ENCODE results near the gene HTR7.
"Not testable (repeated sequence)": the region's sequence is repeated elsewhere in the genome, so short reads cannot be mapped to it uniquely, and the experiment has no call there.

DNA sequence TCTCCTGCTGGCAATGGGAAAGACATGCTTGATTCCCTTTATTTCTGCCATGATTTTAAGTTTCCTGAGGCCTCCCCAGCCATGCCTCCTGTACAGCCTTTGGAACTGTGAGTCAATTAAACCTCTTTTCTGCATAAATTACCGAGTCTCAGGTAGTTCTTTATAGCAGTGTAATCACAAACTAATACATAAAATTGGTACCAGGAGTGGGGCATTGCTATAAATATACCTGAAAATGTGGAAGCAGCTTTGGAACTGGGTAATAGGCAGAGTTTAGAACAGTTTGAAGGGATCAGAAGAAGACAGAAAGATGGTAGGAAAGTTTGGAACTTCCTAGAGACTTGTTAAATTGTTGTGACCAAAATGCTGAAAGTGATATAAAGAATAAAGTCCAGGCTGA is 36.0 kb downstream of the HTR7 start:
- TF ChIP-seq, protein P1, sequence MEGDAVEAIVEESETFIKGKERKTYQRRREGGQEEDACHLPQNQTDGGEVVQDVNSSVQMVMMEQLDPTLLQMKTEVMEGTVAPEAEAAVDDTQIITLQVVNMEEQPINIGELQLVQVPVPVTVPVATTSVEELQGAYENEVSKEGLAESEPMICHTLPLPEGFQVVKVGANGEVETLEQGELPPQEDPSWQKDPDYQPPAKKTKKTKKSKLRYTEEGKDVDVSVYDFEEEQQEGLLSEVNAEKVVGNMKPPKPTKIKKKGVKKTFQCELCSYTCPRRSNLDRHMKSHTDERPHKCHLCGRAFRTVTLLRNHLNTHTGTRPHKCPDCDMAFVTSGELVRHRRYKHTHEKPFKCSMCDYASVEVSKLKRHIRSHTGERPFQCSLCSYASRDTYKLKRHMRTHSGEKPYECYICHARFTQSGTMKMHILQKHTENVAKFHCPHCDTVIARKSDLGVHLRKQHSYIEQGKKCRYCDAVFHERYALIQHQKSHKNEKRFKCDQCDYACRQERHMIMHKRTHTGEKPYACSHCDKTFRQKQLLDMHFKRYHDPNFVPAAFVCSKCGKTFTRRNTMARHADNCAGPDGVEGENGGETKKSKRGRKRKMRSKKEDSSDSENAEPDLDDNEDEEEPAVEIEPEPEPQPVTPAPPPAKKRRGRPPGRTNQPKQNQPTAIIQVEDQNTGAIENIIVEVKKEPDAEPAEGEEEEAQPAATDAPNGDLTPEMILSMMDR (IDR thresholded peaks at IDR 0.05): not testable (repeated sequence)
- not testable (repeated sequence) for TF ChIP-seq POLR2A (IDR thresholded peaks at IDR 0.05)
